ENCODE results near the gene RTBDN.
"Not testable (repeated sequence)": the region's sequence is repeated elsewhere in the genome, so short reads cannot be mapped to it uniquely, and the experiment has no call there.

RTBDN gene

GRCh38 chr19:12856653-12857052, 22.3 kb upstream of the RTBDN start:
- DNase-seq: no peak

- peak; percentile 91 for DNase-seq
Observed at GRCh38 chr19:12847159-12848139, 13.1 kb upstream of the RTBDN start.

- not testable (repeated sequence) for DNase-seq
Observed at GRCh38 chr19:12846613-12847012, 12.2 kb upstream of the RTBDN start.

- DNase-seq: no peak
Observed at GRCh38 chr19:12843999-12844732, 9.8 kb upstream of the RTBDN start.

GRCh38 chr19:12843328-12843727, 8.9 kb upstream of the RTBDN start:
- DNase-seq: no peak

GRCh38 chr19:12842511-12842910, 8.1 kb upstream of the RTBDN start:
- DNase-seq: no peak

- DNase-seq: peak; percentile 38
Observed at GRCh38 chr19:12841094-12841493, 6.7 kb upstream of the RTBDN start.

GRCh38 chr19:12840091-12841079, 6.0 kb upstream of the RTBDN start:
- peak; percentile 75 for DNase-seq

- no peak for DNase-seq
Observed at GRCh38 chr19:12838886-12839756, 4.7 kb upstream of the RTBDN start.

GRCh38 chr19:12838182-12838885, 4.0 kb upstream of the RTBDN start, which contains the start of gene MAST1:
Gene MAST1 (plus strand): TSS chr19:12838515. CDS start chr19:12838573, 58 bp downstream.
- DNase-seq: peak; percentile 66

- DNase-seq: no peak
Observed at GRCh38 chr19:12837225-12837624, 2.8 kb upstream of the RTBDN start.

- no peak for DNase-seq
Observed at GRCh38 chr19:12836529-12836863, 2.1 kb upstream of the RTBDN start.

GRCh38 chr19:12834976-12835757, 788 bp upstream of the RTBDN start:
- DNase-seq: peak; percentile 39

GRCh38 chr19:12833738-12834565, 427 bp downstream of the RTBDN start:
- DNase-seq: peak; percentile 48

GRCh38 chr19:12833418-12833737, 1.0 kb downstream of the RTBDN start:
- DNase-seq: no peak

GRCh38 chr19:12828494-12828893, 5.9 kb downstream of the RTBDN start:
- DNase-seq: peak; percentile 54

- no peak for DNase-seq
Observed at GRCh38 chr19:12825254-12826131, 8.9 kb downstream of the RTBDN start.

- DNase-seq: no peak
Observed at GRCh38 chr19:12821761-12822160, 12.6 kb downstream of the RTBDN start.
